GM23338 (cell line): ENCODE data around the gene ACTR10. TPM values are rescaled to one million over a fixed set of nuclear protein-coding genes. Genes with fewer than 3 reads are reported as not detected.

ENCODE experiments used
- ATAC-seq: fragments of 200-7000 bp; cut with Tn5 transposase; 3 replicates; pipeline ENCODE4 v1.9.1; 2020
- DNase-seq: peaks from one replicate; pipeline ENCODE4 v3.0.0-alpha.2; 2015; ENCODE audit warnings: low spot score
- H2AFZ ChIP-seq: fragments of 200-600 bp; sonication (generic); 2 replicates; pipeline ENCODE4 v1.8.0; 2016; ENCODE audit warnings: antibody characterized with exemption, mild to moderate bottlenecking, moderate library complexity
- H3F3A ChIP-seq: fragments of 200-600 bp; sonication (generic); replicated peaks from 2 replicates; pipeline ENCODE4 v1.8.0; 2017; ENCODE audit warnings: antibody characterized with exemption, mixed run types, low read depth
- H3K27ac ChIP-seq: fragments of 200-600 bp; sonication (generic); 2 replicates; pipeline ENCODE4 v1.6.1; 2016; ENCODE audit warnings: low read depth
- H3K27me3 ChIP-seq: fragments of 200-600 bp; sonication (generic); 2 replicates; pipeline ENCODE4 v1.8.0; 2016; ENCODE audit warnings: mild to moderate bottlenecking, mixed run types, moderate library complexity; ENCODE audit not compliant: insufficient read depth
- H3K36me3 ChIP-seq: fragments of 200-600 bp; sonication (generic); 2 replicates; pipeline ENCODE4 v1.8.0; 2016; ENCODE audit warnings: mild to moderate bottlenecking; ENCODE audit not compliant: insufficient read depth
- H3K4me1 ChIP-seq: fragments of 200-600 bp; sonication (generic); 2 replicates; pipeline ENCODE4 v1.8.0; 2016; ENCODE audit warnings: mild to moderate bottlenecking, moderate library complexity; ENCODE audit not compliant: insufficient read depth
- H3K4me2 ChIP-seq: fragments of 200-600 bp; sonication (generic); 2 replicates; pipeline ENCODE4 v1.7.1; 2017; ENCODE audit warnings: mixed run types
- H3K4me3 ChIP-seq: fragments of 200-600 bp; sonication (generic); 2 replicates; pipeline ENCODE4 v1.6.1; 2016; ENCODE audit warnings: mixed run types
- H3K79me2 ChIP-seq: fragments of 200-600 bp; sonication (generic); replicated peaks from 2 replicates; pipeline ENCODE4 v1.8.0; 2017; ENCODE audit warnings: mild to moderate bottlenecking; ENCODE audit not compliant: insufficient read depth
- H3K9me2 ChIP-seq: fragments of 200-600 bp; sonication (generic); 2 replicates; pipeline ENCODE4 v1.8.0; 2017; ENCODE audit not compliant: insufficient read depth
- H4K20me1 ChIP-seq: fragments of 200-600 bp; sonication (generic); replicated peaks from 2 replicates; pipeline ENCODE4 v1.8.0; 2017; ENCODE audit warnings: mild to moderate bottlenecking; ENCODE audit not compliant: insufficient read depth
- H3K27ac Mint-ChIP-seq: 2 replicates; pipeline ENCODE4 v1.8.0; 2020; ENCODE audit warnings: inconsistent platforms, mild to moderate bottlenecking, moderate library complexity, mixed read lengths
- H3K27me3 Mint-ChIP-seq: 3 replicates; pipeline ENCODE4 v1.8.0; 2022; ENCODE audit warnings: low read depth, mild to moderate bottlenecking, moderate library complexity, mixed read lengths, inconsistent platforms; ENCODE audit not compliant: insufficient read depth, poor library complexity
- H3K36me3 Mint-ChIP-seq: 3 replicates; pipeline ENCODE4 v1.8.0; 2021; ENCODE audit warnings: low read depth, mild to moderate bottlenecking, inconsistent platforms, moderate library complexity, mixed read lengths
- H3K4me1 Mint-ChIP-seq: 3 replicates; pipeline ENCODE4 v1.8.0; 2020; ENCODE audit warnings: mild to moderate bottlenecking, inconsistent platforms, mixed read lengths
- H3K4me3 Mint-ChIP-seq: 3 replicates; pipeline ENCODE4 v1.8.0; 2021; ENCODE audit warnings: moderate library complexity, mild to moderate bottlenecking, inconsistent platforms, mixed read lengths
- H3K9me3 Mint-ChIP-seq: 3 replicates; pipeline ENCODE4 v1.8.0; 2020; ENCODE audit warnings: moderate library complexity, mild to moderate bottlenecking, inconsistent platforms, mixed read lengths
- CREB1 ChIP-seq: fragments of 250-450 bp; sonication (Bioruptor Pico); IDR thresholded peaks from 2 replicates; pipeline ENCODE4 v1.5.0; 2020; ENCODE audit warnings: low read depth, mild to moderate bottlenecking, moderate library complexity
- EZH2 ChIP-seq: fragments of 200-600 bp; sonication (generic); IDR thresholded peaks from one replicate; pipeline ENCODE4 v1.8.0; 2017; ENCODE audit warnings: antibody characterized with exemption, mild to moderate bottlenecking, low read depth; ENCODE audit not compliant: unreplicated experiment
- EZH2phosphoT487 ChIP-seq: fragments of 200-600 bp; sonication (generic); IDR thresholded peaks from one replicate; pipeline ENCODE4 v1.8.1; 2018; ENCODE audit warnings: antibody characterized with exemption; ENCODE audit not compliant: unreplicated experiment
- JUNB ChIP-seq: IDR thresholded peaks from one replicate; pipeline ENCODE4 v1.6.1; 2016; ENCODE audit warnings: antibody characterized with exemption; ENCODE audit not compliant: unreplicated experiment
- NANOG ChIP-seq: IDR thresholded peaks from 2 replicates; pipeline ENCODE4 v1.6.1; 2016; ENCODE audit warnings: antibody characterized with exemption, borderline replicate concordance
- POLR2AphosphoS5 ChIP-seq: IDR thresholded peaks from 2 replicates; pipeline ENCODE4 v1.6.1; 2016; ENCODE audit warnings: antibody characterized with exemption, low read depth
- STAT1 ChIP-seq: IDR thresholded peaks from one replicate; pipeline ENCODE4 v1.6.1; 2016; ENCODE audit warnings: antibody characterized with exemption; ENCODE audit not compliant: unreplicated experiment
- ZNF114 ChIP-seq: fragments of 250-450 bp; sonication (Bioruptor Pico); IDR thresholded peaks from 2 replicates; pipeline ENCODE4 v1.5.0; 2020; ENCODE audit warnings: mild to moderate bottlenecking, moderate library complexity
- ZNF331 ChIP-seq: fragments of 250-450 bp; sonication (Bioruptor Pico); IDR thresholded peaks from 2 replicates; pipeline ENCODE4 v1.5.0; 2020; ENCODE audit warnings: low read depth, mild to moderate bottlenecking, moderate library complexity
- polyA plus RNA-seq: library from polyadenylated mRNA; unstranded; fragments of >200 nt; fragmentation: Nextera tagmentation; extraction: Ambion mirVana; gene quantifications from 2 replicates; pipeline ENCODE4 v1.2.1, GENCODE V29; 2016
- total RNA-seq: library from RNA; depleted of rRNA; stranded (reverse); fragments of >200 nt; shearing (Covaris generic); gene quantifications from 2 replicates; pipeline ENCODE4 v1.2.3, GENCODE V29; 2014
- TF ChIP-seq, protein P1 (sequence below): fragments of 250-450 bp; sonication (Bioruptor Pico); IDR thresholded peaks from 2 replicates; pipeline ENCODE4 v1.5.0; 2020; ENCODE audit warnings: mild to moderate bottlenecking, moderate library complexity
- TF ChIP-seq, protein P2 (sequence below), 2 experiments: fragments of 200-600 bp in 1 of 2; sonication (generic) in 1 of 2; conservative IDR thresholded peaks; 2 replicates each; pipeline versions ENCODE4 v1.5.1 to v1.6.1; 2016 to 2017; ENCODE audit warnings: antibody characterized with exemption in 2 of 2, low read depth in 2 of 2, mild to moderate bottlenecking in 2 of 2, moderate library complexity in 1 of 2
- TF ChIP-seq, protein P3 (sequence below): IDR thresholded peaks from one replicate; pipeline ENCODE4 v1.6.1; 2018; ENCODE audit warnings: antibody characterized with exemption; ENCODE audit not compliant: unreplicated experiment
- TF ChIP-seq, protein P4 (sequence below): IDR thresholded peaks from 2 replicates; pipeline ENCODE4 v1.6.1; 2016; ENCODE audit warnings: antibody characterized with exemption

Gene ACTR10
- total and polyA plus RNA-seq, 2 experiments from 2014 or later = 30.8 to 50.2 TPM

DNA sequence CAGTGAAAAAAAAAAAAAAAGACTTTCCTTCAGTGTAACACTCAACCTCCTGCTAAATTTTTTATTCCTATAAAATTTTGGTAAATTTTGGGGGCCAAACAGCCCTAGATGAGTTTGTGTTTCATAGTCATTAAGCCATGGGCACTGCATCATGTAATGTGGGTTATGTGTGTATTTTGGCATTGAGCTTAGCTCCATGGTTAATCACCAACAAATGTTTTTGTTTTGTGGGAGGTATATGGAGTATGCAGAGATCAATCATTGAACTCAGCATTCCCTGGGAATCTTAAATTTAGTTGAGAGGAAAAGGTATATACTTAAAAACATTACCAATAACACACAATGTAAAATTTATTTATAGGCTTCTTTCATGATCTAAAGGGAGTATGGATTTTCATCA, 39.4 kb upstream of the ACTR10 start:
- Histone ChIP-seq H3K9me2 (no peaks in the 10 kb centered on the region), H3K4me3 (no peak overlapping the region), H3K27ac (no peak overlapping the region), H3K79me2 (no peaks in the 10 kb centered on the region), H3F3A (no peaks in the 10 kb centered on the region), H3K36me3 (no peaks in the 10 kb centered on the region), H4K20me1 (no peaks in the 10 kb centered on the region), H2AFZ (no peak overlapping the region), H3K4me2 (0 out of 2 replicates have a peak overlapping the region, but pooled peaks have one; percentile 18), H3K27me3 (no peaks in the 10 kb centered on the region), H3K4me1 (peaks cover 7% of the 10 kb centered on the region; the same call in 1 of the 2 replicates)
- H3K27ac Mint-ChIP-seq = no peak overlapping the region
- H3K4me1 Mint-ChIP-seq = peaks cover 5% of the 10 kb centered on the region; the same call in 2 of the 3 replicates
- no peaks in the 10 kb centered on the region for H3K27me3 Mint-ChIP-seq
- TF ChIP-seq CREB1 (CRISPR knock-in tag) = no peak
- no peak for TF ChIP-seq EZH2phosphoT487
- TF ChIP-seq STAT1 = no peak
- TF ChIP-seq, protein P1, sequence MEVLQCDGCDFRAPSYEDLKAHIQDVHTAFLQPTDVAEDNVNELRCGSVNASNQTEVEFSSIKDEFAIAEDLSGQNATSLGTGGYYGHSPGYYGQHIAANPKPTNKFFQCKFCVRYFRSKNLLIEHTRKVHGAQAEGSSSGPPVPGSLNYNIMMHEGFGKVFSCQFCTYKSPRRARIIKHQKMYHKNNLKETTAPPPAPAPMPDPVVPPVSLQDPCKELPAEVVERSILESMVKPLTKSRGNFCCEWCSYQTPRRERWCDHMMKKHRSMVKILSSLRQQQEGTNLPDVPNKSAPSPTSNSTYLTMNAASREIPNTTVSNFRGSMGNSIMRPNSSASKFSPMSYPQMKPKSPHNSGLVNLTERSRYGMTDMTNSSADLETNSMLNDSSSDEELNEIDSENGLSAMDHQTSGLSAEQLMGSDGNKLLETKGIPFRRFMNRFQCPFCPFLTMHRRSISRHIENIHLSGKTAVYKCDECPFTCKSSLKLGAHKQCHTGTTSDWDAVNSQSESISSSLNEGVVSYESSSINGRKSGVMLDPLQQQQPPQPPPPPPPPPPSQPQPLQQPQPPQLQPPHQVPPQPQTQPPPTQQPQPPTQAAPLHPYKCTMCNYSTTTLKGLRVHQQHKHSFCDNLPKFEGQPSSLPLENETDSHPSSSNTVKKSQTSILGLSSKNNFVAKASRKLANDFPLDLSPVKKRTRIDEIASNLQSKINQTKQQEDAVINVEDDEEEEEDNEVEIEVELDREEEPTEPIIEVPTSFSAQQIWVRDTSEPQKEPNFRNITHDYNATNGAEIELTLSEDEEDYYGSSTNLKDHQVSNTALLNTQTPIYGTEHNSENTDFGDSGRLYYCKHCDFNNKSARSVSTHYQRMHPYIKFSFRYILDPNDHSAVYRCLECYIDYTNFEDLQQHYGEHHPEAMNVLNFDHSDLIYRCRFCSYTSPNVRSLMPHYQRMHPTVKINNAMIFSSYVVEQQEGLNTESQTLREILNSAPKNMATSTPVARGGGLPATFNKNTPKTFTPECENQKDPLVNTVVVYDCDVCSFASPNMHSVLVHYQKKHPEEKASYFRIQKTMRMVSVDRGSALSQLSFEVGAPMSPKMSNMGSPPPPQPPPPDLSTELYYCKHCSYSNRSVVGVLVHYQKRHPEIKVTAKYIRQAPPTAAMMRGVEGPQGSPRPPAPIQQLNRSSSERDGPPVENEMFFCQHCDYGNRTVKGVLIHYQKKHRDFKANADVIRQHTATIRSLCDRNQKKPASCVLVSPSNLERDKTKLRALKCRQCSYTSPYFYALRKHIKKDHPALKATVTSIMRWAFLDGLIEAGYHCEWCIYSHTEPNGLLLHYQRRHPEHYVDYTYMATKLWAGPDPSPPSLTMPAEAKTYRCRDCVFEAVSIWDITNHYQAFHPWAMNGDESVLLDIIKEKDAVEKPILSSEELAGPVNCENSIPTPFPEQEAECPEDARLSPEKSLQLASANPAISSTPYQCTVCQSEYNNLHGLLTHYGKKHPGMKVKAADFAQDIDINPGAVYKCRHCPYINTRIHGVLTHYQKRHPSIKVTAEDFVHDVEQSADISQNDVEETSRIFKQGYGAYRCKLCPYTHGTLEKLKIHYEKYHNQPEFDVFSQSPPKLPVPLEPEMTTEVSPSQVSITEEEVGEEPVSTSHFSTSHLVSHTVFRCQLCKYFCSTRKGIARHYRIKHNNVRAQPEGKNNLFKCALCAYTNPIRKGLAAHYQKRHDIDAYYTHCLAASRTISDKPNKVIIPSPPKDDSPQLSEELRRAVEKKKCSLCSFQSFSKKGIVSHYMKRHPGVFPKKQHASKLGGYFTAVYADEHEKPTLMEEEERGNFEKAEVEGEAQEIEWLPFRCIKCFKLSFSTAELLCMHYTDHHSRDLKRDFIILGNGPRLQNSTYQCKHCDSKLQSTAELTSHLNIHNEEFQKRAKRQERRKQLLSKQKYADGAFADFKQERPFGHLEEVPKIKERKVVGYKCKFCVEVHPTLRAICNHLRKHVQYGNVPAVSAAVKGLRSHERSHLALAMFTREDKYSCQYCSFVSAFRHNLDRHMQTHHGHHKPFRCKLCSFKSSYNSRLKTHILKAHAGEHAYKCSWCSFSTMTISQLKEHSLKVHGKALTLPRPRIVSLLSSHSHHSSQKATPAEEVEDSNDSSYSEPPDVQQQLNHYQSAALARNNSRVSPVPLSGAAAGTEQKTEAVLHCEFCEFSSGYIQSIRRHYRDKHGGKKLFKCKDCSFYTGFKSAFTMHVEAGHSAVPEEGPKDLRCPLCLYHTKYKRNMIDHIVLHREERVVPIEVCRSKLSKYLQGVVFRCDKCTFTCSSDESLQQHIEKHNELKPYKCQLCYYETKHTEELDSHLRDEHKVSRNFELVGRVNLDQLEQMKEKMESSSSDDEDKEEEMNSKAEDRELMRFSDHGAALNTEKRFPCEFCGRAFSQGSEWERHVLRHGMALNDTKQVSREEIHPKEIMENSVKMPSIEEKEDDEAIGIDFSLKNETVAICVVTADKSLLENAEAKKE (CRISPR knock-in tag) = no peak
- TF ChIP-seq EZH2 = no peak
- TF ChIP-seq ZNF114 (CRISPR knock-in tag) = no peak
- TF ChIP-seq, protein P2, sequence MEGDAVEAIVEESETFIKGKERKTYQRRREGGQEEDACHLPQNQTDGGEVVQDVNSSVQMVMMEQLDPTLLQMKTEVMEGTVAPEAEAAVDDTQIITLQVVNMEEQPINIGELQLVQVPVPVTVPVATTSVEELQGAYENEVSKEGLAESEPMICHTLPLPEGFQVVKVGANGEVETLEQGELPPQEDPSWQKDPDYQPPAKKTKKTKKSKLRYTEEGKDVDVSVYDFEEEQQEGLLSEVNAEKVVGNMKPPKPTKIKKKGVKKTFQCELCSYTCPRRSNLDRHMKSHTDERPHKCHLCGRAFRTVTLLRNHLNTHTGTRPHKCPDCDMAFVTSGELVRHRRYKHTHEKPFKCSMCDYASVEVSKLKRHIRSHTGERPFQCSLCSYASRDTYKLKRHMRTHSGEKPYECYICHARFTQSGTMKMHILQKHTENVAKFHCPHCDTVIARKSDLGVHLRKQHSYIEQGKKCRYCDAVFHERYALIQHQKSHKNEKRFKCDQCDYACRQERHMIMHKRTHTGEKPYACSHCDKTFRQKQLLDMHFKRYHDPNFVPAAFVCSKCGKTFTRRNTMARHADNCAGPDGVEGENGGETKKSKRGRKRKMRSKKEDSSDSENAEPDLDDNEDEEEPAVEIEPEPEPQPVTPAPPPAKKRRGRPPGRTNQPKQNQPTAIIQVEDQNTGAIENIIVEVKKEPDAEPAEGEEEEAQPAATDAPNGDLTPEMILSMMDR (conservative IDR thresholded peaks at IDR 0.05; ENCODE audit: low read depth in 2 of 2) = no peak
- TF ChIP-seq POLR2AphosphoS5 = no peak
- TF ChIP-seq JUNB = no peak
- TF ChIP-seq, protein P3, sequence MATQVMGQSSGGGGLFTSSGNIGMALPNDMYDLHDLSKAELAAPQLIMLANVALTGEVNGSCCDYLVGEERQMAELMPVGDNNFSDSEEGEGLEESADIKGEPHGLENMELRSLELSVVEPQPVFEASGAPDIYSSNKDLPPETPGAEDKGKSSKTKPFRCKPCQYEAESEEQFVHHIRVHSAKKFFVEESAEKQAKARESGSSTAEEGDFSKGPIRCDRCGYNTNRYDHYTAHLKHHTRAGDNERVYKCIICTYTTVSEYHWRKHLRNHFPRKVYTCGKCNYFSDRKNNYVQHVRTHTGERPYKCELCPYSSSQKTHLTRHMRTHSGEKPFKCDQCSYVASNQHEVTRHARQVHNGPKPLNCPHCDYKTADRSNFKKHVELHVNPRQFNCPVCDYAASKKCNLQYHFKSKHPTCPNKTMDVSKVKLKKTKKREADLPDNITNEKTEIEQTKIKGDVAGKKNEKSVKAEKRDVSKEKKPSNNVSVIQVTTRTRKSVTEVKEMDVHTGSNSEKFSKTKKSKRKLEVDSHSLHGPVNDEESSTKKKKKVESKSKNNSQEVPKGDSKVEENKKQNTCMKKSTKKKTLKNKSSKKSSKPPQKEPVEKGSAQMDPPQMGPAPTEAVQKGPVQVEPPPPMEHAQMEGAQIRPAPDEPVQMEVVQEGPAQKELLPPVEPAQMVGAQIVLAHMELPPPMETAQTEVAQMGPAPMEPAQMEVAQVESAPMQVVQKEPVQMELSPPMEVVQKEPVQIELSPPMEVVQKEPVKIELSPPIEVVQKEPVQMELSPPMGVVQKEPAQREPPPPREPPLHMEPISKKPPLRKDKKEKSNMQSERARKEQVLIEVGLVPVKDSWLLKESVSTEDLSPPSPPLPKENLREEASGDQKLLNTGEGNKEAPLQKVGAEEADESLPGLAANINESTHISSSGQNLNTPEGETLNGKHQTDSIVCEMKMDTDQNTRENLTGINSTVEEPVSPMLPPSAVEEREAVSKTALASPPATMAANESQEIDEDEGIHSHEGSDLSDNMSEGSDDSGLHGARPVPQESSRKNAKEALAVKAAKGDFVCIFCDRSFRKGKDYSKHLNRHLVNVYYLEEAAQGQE = no peak
- no peak for TF ChIP-seq ZNF331 (CRISPR knock-in tag)
- TF ChIP-seq, protein P4, sequence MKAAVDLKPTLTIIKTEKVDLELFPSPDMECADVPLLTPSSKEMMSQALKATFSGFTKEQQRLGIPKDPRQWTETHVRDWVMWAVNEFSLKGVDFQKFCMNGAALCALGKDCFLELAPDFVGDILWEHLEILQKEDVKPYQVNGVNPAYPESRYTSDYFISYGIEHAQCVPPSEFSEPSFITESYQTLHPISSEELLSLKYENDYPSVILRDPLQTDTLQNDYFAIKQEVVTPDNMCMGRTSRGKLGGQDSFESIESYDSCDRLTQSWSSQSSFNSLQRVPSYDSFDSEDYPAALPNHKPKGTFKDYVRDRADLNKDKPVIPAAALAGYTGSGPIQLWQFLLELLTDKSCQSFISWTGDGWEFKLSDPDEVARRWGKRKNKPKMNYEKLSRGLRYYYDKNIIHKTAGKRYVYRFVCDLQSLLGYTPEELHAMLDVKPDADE = no peak
- TF ChIP-seq NANOG = no peak
- H3K36me3 Mint-ChIP-seq = no peaks in the 10 kb centered on the region
- ATAC-seq (no peak), DNase-seq (no peak)
- H3K4me3 Mint-ChIP-seq = no peak overlapping the region
- no peaks in the 10 kb centered on the region for H3K9me3 Mint-ChIP-seq
